Breast epithelium (tissue), 4 donors: ENCODE measurements around the gene AP5Z1. TPM values are rescaled to one million over a fixed set of nuclear protein-coding genes. Genes with fewer than 3 reads are reported as not detected.

Source experiments
- DNase-seq, 2 donors: peaks; one replicate each; pipeline ENCODE4 v3.0.0-alpha.2; 2019; ENCODE audit warnings: low spot score in 2 of 2
- H3K27ac ChIP-seq, 2 donors: fragments of 200-600 bp; sonication (generic) in 1 of 2; one replicate each; pipeline ENCODE4 v1.5.1; 2016 to 2019; ENCODE audit warnings: mild to moderate bottlenecking in 1 of 2
- H3K27me3 ChIP-seq, 2 donors: fragments of 200-600 bp; sonication (generic) in 1 of 2; one replicate each; pipeline versions ENCODE4 v1.5.1 to v1.6.0; 2017 to 2019; ENCODE audit warnings: control low read depth in 1 of 2, mild to moderate bottlenecking in 1 of 2
- H3K36me3 ChIP-seq: fragments of 200-600 bp; one replicate; pipeline ENCODE4 v1.5.1; 2019
- H3K4me1 ChIP-seq, 2 donors: fragments of 200-600 bp; sonication (generic); one replicate each; pipeline ENCODE4 v1.5.1; 2016 to 2019; ENCODE audit warnings: control low read depth in 1 of 2
- H3K4me3 ChIP-seq, 3 donors: fragments of 200-600 bp; sonication (generic); 1 replicate in 2 of 3; 2 replicates in 1 of 3; pipeline ENCODE4 v1.5.1; 2016 to 2019; ENCODE audit warnings: mild to moderate bottlenecking in 3 of 3, moderate library complexity in 2 of 3
- H3K9me3 ChIP-seq, 2 donors: fragments of 200-600 bp; sonication (generic) in 1 of 2; one replicate each; pipeline ENCODE4 v1.5.1; 2016 to 2019; ENCODE audit warnings: control low read depth in 1 of 2
- POLR2A ChIP-seq: fragments of 450-650 bp; IDR thresholded peaks from one replicate; pipeline ENCODE4 v1.6.1; 2016; ENCODE audit warnings: antibody characterized with exemption, mild to moderate bottlenecking, moderate library complexity
- POLR2AphosphoS5 ChIP-seq, 3 donors: sonication (generic); formaldehyde crosslinking; IDR thresholded peaks; one replicate each; pipeline ENCODE4 v1.6.1; 2017; ENCODE audit warnings: antibody characterized with exemption in 3 of 3
- intact Hi-C: fragments of 100-400 bp; cut with DNase I; formaldehyde crosslinking; loops from one replicate; pipeline ENCODE4 v1.15.1; 2023; ENCODE audit warnings: low total_unique reads
- total RNA-seq, 3 donors: library from RNA; depleted of rRNA; stranded (reverse); fragments of >200 nt; gene quantifications; one replicate each; pipeline ENCODE4 v1.1.0, GENCODE V29; 2016
- TF ChIP-seq, protein P1 (sequence below), 3 donors: fragments of 450-650 bp; IDR thresholded peaks; one replicate each; pipeline ENCODE4 v1.5.1; 2016 to 2017; ENCODE audit warnings: antibody characterized with exemption in 3 of 3, mild to moderate bottlenecking in 3 of 3, moderate library complexity in 3 of 3

AP5Z1 gene
- total RNA-seq, 3 donors from 2014 or later, result 20.0 to 25.9 (median 23.3) TPM

DNA sequence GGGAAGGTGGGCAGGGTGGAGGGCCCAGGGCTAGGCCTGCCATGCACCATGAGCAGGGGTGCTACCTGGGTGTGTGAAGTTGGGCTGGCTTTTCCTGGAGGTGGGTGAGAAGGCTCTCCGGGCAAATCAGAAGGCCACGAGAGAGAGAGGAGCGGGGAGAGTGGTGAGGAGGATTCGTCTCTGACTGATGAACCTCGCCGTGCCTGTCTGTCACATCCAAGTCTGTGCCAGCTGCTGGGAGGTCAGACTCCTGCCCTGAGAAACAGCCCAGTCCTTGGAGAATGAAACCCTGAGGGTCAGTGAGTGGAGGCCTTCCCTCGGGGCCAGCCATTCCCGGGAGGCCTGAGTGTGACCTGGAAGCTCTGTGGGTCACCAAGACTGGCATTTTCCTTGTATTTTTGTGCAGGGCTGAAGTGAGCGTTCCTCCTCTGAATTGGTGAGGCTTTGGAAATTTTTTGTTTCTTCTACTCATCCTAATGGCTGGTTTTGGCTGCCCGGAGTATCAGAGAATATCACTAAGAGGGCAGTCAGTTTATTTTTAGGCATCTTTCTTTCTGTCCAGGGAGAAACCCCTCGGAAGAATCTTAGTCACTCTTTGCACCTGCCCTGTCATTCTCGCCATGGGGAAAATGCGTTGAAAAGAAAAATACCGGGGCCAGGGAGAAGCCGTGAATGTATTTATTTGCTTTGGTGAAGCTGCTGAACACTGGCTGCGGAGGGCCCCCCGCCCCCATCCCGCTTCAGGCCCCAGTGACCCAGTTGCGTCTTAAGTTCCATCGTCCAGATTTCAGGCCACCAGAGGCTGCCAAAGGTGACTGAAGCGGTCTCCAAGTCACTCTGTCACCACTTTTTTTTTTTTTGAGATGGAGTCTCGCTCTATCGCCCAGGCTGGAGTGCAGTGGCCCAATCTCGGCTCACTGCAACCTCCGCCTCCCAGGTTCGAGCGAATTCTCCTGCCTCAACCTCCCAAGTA, 6.5 kb upstream of the AP5Z1 start:
- Histone ChIP-seq H3K4me3 (no peak overlapping the region), H3K4me1 (no peaks in the 10 kb centered on the region), H3K27me3 (no peaks in the 10 kb centered on the region), H3K27ac (no peak overlapping the region), H3K36me3 (no peaks in the 10 kb centered on the region), H3K9me3 (no peaks in the 10 kb centered on the region)
- intact Hi-C loops, result no loop called here
- no peak for DNase-seq
- TF ChIP-seq POLR2AphosphoS5 (IDR thresholded peaks at IDR 0.05), result no peak
- TF ChIP-seq POLR2A, result no peak
- TF ChIP-seq, protein P1, sequence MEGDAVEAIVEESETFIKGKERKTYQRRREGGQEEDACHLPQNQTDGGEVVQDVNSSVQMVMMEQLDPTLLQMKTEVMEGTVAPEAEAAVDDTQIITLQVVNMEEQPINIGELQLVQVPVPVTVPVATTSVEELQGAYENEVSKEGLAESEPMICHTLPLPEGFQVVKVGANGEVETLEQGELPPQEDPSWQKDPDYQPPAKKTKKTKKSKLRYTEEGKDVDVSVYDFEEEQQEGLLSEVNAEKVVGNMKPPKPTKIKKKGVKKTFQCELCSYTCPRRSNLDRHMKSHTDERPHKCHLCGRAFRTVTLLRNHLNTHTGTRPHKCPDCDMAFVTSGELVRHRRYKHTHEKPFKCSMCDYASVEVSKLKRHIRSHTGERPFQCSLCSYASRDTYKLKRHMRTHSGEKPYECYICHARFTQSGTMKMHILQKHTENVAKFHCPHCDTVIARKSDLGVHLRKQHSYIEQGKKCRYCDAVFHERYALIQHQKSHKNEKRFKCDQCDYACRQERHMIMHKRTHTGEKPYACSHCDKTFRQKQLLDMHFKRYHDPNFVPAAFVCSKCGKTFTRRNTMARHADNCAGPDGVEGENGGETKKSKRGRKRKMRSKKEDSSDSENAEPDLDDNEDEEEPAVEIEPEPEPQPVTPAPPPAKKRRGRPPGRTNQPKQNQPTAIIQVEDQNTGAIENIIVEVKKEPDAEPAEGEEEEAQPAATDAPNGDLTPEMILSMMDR (IDR thresholded peaks at IDR 0.05), result no peak

DNA sequence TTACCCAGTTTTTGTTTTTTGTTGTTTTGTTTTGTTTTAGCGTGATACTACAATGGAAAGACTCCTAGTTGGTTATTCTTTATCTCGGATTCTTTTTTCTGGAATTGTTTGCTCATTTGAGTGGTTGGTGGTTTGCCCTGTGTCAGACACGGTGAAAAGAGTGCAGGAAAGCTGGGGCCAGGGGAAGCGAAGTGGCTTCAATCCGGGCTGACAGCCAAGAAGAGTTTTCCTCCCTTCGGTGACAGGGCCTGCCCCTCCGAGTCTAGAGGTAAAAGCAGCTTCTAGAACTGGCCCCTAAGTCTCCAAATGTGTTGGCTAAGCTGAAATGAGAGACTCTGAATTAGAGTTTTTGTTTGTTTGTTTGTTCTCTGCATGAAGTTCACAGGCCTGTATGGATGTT, 5.7 kb upstream of the AP5Z1 start:
- DNase-seq, result no peak
- TF ChIP-seq POLR2AphosphoS5 (IDR thresholded peaks at IDR 0.05) (no peak), POLR2A (no peak)
- TF ChIP-seq, protein P1 (IDR thresholded peaks at IDR 0.05), result no peak
- intact Hi-C loops, result no loop called here
- H3K4me3 ChIP-seq, result no peak overlapping the region
- H3K27me3 ChIP-seq, result no peaks in the 10 kb centered on the region
- no peaks in the 10 kb centered on the region for H3K4me1 ChIP-seq
- no peaks in the 10 kb centered on the region for H3K36me3 ChIP-seq
- no peaks in the 10 kb centered on the region for H3K9me3 ChIP-seq
- H3K27ac ChIP-seq, result no peak overlapping the region

DNA sequence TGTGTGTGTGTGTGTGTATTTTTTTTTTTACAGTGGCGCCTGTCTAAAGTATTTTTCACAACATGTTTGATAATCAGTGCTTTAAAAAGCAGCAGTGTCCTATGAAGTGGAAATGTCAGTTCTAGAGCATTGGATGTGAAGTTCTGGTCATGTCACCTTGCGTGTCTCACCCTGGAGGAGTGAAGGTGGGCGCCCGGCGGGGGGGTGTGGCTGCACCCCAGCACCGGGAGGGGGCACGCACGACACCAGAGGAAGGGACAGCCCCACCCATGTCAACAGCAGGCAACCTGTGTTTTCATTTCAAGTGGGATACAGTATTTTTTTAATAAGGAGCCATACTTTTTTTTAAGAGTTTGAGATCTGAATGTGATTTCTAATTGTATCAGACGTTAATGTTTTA, 4.5 kb upstream of the AP5Z1 start:
- DNase-seq, result no peak
- no peak overlapping the region for H3K4me3 ChIP-seq
- H3K27ac ChIP-seq, result no peak overlapping the region
- H3K4me1 ChIP-seq, result no peaks in the 10 kb centered on the region
- H3K9me3 ChIP-seq, result no peaks in the 10 kb centered on the region
- no peak for TF ChIP-seq POLR2AphosphoS5 (IDR thresholded peaks at IDR 0.05)
- TF ChIP-seq, protein P1 (IDR thresholded peaks at IDR 0.05), result no peak
- no peak for TF ChIP-seq POLR2A
- intact Hi-C loops, result no loop called here
- H3K27me3 ChIP-seq, result no peaks in the 10 kb centered on the region
- H3K36me3 ChIP-seq, result no peaks in the 10 kb centered on the region

DNA sequence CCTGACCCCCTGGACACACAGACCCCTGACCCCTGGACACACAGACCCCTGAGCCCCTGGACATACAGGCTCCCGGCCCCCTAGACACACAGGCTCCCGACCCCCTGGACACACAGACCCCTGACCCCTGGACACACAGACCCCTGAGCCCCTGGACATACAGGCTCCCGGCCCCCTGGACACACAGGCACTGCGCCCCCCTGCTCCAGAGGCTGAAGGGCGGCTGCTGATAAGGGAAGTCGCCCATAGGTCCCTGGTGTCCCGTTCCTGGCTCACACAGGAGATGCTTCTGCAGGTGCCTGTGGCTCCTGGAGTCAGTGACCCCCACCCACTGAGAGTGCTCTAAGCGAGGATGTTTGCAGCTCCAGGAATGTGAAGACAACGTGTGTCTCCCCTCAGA, 3.7 kb upstream of the AP5Z1 start:
- Histone ChIP-seq H3K4me1 (peaks cover 0 to 7% of the 10 kb centered on the region in 2 donors), H3K4me3 (no peak overlapping the region), H3K9me3 (no peaks in the 10 kb centered on the region), H3K27me3 (no peaks in the 10 kb centered on the region), H3K36me3 (no peaks in the 10 kb centered on the region), H3K27ac (no peak overlapping the region)
- TF ChIP-seq POLR2AphosphoS5 (IDR thresholded peaks at IDR 0.05), result no peak
- TF ChIP-seq, protein P1 (IDR thresholded peaks at IDR 0.05), result no peak
- TF ChIP-seq POLR2A, result no peak
- DNase-seq, result no peak
- intact Hi-C loops, result no loop called here

DNA sequence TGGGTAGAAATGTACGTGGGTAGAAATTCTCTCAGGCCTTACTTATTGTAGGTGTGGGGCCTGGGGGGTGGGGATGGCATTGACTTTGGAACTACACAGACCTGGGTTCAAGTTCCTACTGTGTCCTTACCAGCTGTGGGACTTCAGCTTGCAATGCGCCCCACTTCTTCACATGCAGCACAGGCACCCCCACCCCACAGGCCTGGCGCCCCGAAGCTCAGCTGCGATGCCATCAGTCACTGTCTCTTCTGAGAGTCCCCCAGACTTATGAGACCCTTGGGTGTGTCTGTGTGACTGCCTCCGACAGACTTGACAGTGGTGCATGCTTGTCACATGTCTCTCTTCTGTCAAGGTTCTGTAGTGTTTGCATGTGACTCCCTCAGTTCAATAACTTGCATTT, 3.1 kb upstream of the AP5Z1 start:
- Histone ChIP-seq H3K36me3 (no peaks in the 10 kb centered on the region), H3K27me3 (no peaks in the 10 kb centered on the region), H3K27ac (no peak overlapping the region), H3K4me3 (no peak overlapping the region), H3K9me3 (no peaks in the 10 kb centered on the region), H3K4me1 (peaks cover 0 to 7% of the 10 kb centered on the region in 2 donors)
- intact Hi-C loops, result no loop called here
- TF ChIP-seq POLR2AphosphoS5 (IDR thresholded peaks at IDR 0.05) (no peak), POLR2A (no peak)
- TF ChIP-seq, protein P1 (IDR thresholded peaks at IDR 0.05), result no peak
- no peak for DNase-seq
